ENCODE data around the gene EIF4A2.

GRCh38 chr3:186814100-186814499 is 30.7 kb downstream of the EIF4A2 start:
- TF ChIP-seq, protein P1, sequence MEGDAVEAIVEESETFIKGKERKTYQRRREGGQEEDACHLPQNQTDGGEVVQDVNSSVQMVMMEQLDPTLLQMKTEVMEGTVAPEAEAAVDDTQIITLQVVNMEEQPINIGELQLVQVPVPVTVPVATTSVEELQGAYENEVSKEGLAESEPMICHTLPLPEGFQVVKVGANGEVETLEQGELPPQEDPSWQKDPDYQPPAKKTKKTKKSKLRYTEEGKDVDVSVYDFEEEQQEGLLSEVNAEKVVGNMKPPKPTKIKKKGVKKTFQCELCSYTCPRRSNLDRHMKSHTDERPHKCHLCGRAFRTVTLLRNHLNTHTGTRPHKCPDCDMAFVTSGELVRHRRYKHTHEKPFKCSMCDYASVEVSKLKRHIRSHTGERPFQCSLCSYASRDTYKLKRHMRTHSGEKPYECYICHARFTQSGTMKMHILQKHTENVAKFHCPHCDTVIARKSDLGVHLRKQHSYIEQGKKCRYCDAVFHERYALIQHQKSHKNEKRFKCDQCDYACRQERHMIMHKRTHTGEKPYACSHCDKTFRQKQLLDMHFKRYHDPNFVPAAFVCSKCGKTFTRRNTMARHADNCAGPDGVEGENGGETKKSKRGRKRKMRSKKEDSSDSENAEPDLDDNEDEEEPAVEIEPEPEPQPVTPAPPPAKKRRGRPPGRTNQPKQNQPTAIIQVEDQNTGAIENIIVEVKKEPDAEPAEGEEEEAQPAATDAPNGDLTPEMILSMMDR (IDR thresholded peaks at IDR 0.05), result no peak
- TF ChIP-seq POLR2A (IDR thresholded peaks at IDR 0.05), result no peak
